Body of pancreas (tissue), 4 donors: ENCODE measurements around the gene C12orf57. TPM values are rescaled to one million over a fixed set of nuclear protein-coding genes. Genes with fewer than 3 reads are reported as not detected.
A peak's percentile ranks its signal among the peaks of the same experiment; 100 is the strongest.
"Not testable (repeated sequence)": the region's sequence is repeated elsewhere in the genome, so short reads cannot be mapped to it uniquely, and the experiment has no call there.

Source experiments
- ATAC-seq: fragments of 150-250 bp; one replicate; pipeline ENCODE4 v1.9.1; 2016
- DNase-seq, 4 donors: peaks; one replicate each; pipeline ENCODE4 v3.0.0-alpha.2; 2019
- H3K27ac ChIP-seq, 4 donors: fragments of 200-600 bp; sonication (generic); 1 replicate in 3 of 4; 2 replicates in 1 of 4; pipeline versions ENCODE4 v1.5.1 to v1.6.1; 2016 to 2019; ENCODE audit warnings: mild to moderate bottlenecking in 1 of 4, mixed read lengths in 1 of 4, moderate library complexity in 1 of 4
- H3K27me3 ChIP-seq, 2 donors: fragments of 200-600 bp; sonication (generic); one replicate each; pipeline ENCODE4 v1.6.0; 2016; ENCODE audit warnings: mild to moderate bottlenecking in 1 of 2
- H3K36me3 ChIP-seq, 2 donors: fragments of 200-600 bp; sonication (generic); replicated peaks in 1 of 2; 2 replicates each; pipeline ENCODE4 v1.5.1; 2016; ENCODE audit warnings: low read depth in 2 of 2; ENCODE audit not compliant: insufficient read depth in 1 of 2
- H3K4me1 ChIP-seq: fragments of 200-600 bp; sonication (generic); one replicate; pipeline ENCODE4 v1.6.0; 2016
- H3K4me3 ChIP-seq, 2 donors: fragments of 200-600 bp; sonication (generic); 1 replicate in 1 of 2; 2 replicates in 1 of 2; pipeline ENCODE4 v1.5.1; 2016 to 2019
- H3K9me3 ChIP-seq, 3 donors: fragments of 200-600 bp; sonication (generic); 1 replicate in 2 of 3; 2 replicates in 1 of 3; pipeline ENCODE4 v1.5.1; 2016
- CTCF ChIP-seq, 7 experiments: fragments of 450-650 bp in 4 of 7; fragments of 200-600 bp in 3 of 7; sonication (generic) in 3 of 7; IDR thresholded peaks; one replicate each; pipeline ENCODE4 v1.5.1; 2016 to 2019; ENCODE audit warnings: antibody characterized with exemption in 7 of 7
- POLR2A ChIP-seq, 3 donors: fragments of 450-650 bp; IDR thresholded peaks; one replicate each; pipeline ENCODE4 v1.6.1; 2016; ENCODE audit warnings: antibody characterized with exemption in 3 of 3, mild to moderate bottlenecking in 2 of 3
- WGBS, 2 donors: methylation state at CpG; one replicate each; pipeline ENCODE4 v1.1.5; 2017; 5-methylcytosine and 5-hydroxymethylcytosine counted together
- intact Hi-C: fragments of 100-400 bp; cut with DNase I; formaldehyde crosslinking; loops from one replicate; pipeline ENCODE4 v1.15.1; 2023
- total RNA-seq, 2 donors: library from RNA; depleted of rRNA; stranded (reverse); fragments of >200 nt; gene quantifications; one replicate each; pipeline ENCODE4 v1.1.0, GENCODE V29; 2016

Gene C12orf57
- total RNA-seq, 2 donors from 2014 or later: 219 to 302 TPM

- no peak for TF ChIP-seq CTCF (IDR thresholded peaks at IDR 0.05)
- no peak for TF ChIP-seq POLR2A (IDR thresholded peaks at IDR 0.05)
- Histone ChIP-seq H3K9me3 (no peaks in the 10 kb centered on the region), H3K4me1 (peaks cover 28% of the 10 kb centered on the region), H3K27me3 (no peaks in the 10 kb centered on the region), H3K4me3 (no peak overlapping the region), H3K36me3 (no peaks in the 10 kb centered on the region), H3K27ac (no peak overlapping the region)
- 64 to 67% methylated on average over 4 of the region's 4 CpGs for WGBS, 2 donors
- intact Hi-C loops: no loop called here
- DNase-seq: no peak
- no peak for ATAC-seq
These were observed 41.4 kb upstream of the C12orf57 start for GRCh38 chr12:6902448-6902847.

- no peak for TF ChIP-seq CTCF (IDR thresholded peaks at IDR 0.05)
- TF ChIP-seq POLR2A (IDR thresholded peaks at IDR 0.05): no peak
- no peak for DNase-seq
- Histone ChIP-seq H3K9me3 (no peaks in the 10 kb centered on the region), H3K4me1 (peaks cover 28% of the 10 kb centered on the region), H3K27me3 (no peaks in the 10 kb centered on the region), H3K27ac (no peak overlapping the region), H3K4me3 (no peak overlapping the region), H3K36me3 (no peaks in the 10 kb centered on the region)
- intact Hi-C loops: no loop called here
- ATAC-seq: no peak
- WGBS, 2 donors: 67 to 81% methylated on average over 1 of the region's 1 CpG
These were observed 40.1 kb upstream of the C12orf57 start for GRCh38 chr12:6903722-6904121.

- no peaks in the 10 kb centered on the region for H3K36me3 ChIP-seq
- ATAC-seq (peak; percentile 97), DNase-seq (peak; percentile 99)
- no peaks in the 10 kb centered on the region for H3K27me3 ChIP-seq
- TF ChIP-seq POLR2A (IDR thresholded peaks at IDR 0.05): peak in 2 of 3 donors; percentile 71 to 74
- TF ChIP-seq CTCF (IDR thresholded peaks at IDR 0.05): no peak
- 4 to 5% methylated on average over 33 to 34 of the region's 34 CpGs for WGBS, 2 donors
- H3K27ac ChIP-seq: peak within 1 kb of the TSS; percentile 47 to 87 (median 64)
- peaks cover 22% of the 10 kb centered on the region for H3K4me1 ChIP-seq
- H3K4me3 ChIP-seq: peak within 1 kb of the TSS; percentile 16 to 35
- no peaks in the 10 kb centered on the region for H3K9me3 ChIP-seq
- intact Hi-C loops: no loop called here
These were observed 39.2 kb upstream of the C12orf57 start, which contains the start of gene LRRC23 for GRCh38 chr12:6904280-6905276. LRRC23 (plus strand) TSS chr12:6904822; CDS start chr12:6905634, 812 bp downstream.

GRCh38 chr12:6905414-6906040, 38.3 kb upstream of the C12orf57 start:
- H3K9me3 ChIP-seq: no peaks in the 10 kb centered on the region
- H3K4me1 ChIP-seq: peaks cover 14% of the 10 kb centered on the region
- ATAC-seq: no peak
- H3K36me3 ChIP-seq: no peaks in the 10 kb centered on the region
- no peak for DNase-seq
- peak overlapping the region in 2 of 4 donors; percentile 47 to 87 for H3K27ac ChIP-seq
- H3K27me3 ChIP-seq: no peaks in the 10 kb centered on the region
- intact Hi-C loops: no loop called here
- 62 to 64% methylated on average over 5 of the region's 5 CpGs for WGBS, 2 donors
- H3K4me3 ChIP-seq: no peak overlapping the region
- TF ChIP-seq POLR2A (IDR thresholded peaks at IDR 0.05) (no peak), CTCF (IDR thresholded peaks at IDR 0.05) (no peak)

- DNase-seq, H3K4me3 ChIP-seq, H3K27me3 ChIP-seq, intact Hi-C loops, H3K9me3 ChIP-seq, H3K27ac ChIP-seq, H3K36me3 ChIP-seq, ATAC-seq: not testable (repeated sequence)
- WGBS, 2 donors: 92 to 95% methylated on average over 1 to 11 of the region's 11 CpGs
- H3K4me1 ChIP-seq: peaks cover 13% of the 10 kb centered on the region
These were observed 35.7 kb upstream of the C12orf57 start for GRCh38 chr12:6908141-6908540.
